Tibial nerve (tissue), 4 donors: ENCODE results near the gene SMAD7. TPM values are rescaled to one million over a fixed set of nuclear protein-coding genes. Genes with fewer than 3 reads are reported as not detected.
A peak's percentile ranks its signal among the peaks of the same experiment; 100 is the strongest.

Experiments used
- DNase-seq, 2 donors: peaks; one replicate each; pipeline ENCODE4 v3.0.0-alpha.2; 2019; ENCODE audit warnings: low spot score in 2 of 2
- H3K27ac ChIP-seq, 4 donors: fragments of 200-600 bp; sonication (generic) in 3 of 4; one replicate each; pipeline ENCODE4 v1.5.1; 2017 to 2019; ENCODE audit warnings: mild to moderate bottlenecking in 1 of 4
- H3K27me3 ChIP-seq, 2 donors: fragments of 200-600 bp; sonication (generic) in 1 of 2; one replicate each; pipeline versions ENCODE4 v1.5.1 to v1.6.0; 2017 to 2019
- H3K36me3 ChIP-seq, 3 donors: fragments of 200-600 bp; sonication (generic); one replicate each; pipeline ENCODE4 v1.5.1; 2018 to 2019
- H3K4me1 ChIP-seq, 4 donors: fragments of 200-600 bp; sonication (generic) in 3 of 4; one replicate each; pipeline ENCODE4 v1.5.1; 2017 to 2019
- H3K4me3 ChIP-seq, 4 donors: fragments of 200-600 bp; sonication (generic) in 3 of 4; one replicate each; pipeline ENCODE4 v1.5.1; 2017 to 2019; ENCODE audit warnings: mild to moderate bottlenecking in 1 of 4, moderate library complexity in 1 of 4
- H3K9me3 ChIP-seq, 4 donors: fragments of 200-600 bp; sonication (generic) in 3 of 4; one replicate each; pipeline ENCODE4 v1.5.1; 2017 to 2019
- EP300 ChIP-seq, 2 donors: sonication (generic); formaldehyde crosslinking; IDR thresholded peaks; one replicate each; pipeline ENCODE4 v1.6.1; 2017; ENCODE audit warnings: antibody characterized with exemption in 2 of 2, mild to moderate bottlenecking in 1 of 2
- POLR2A ChIP-seq, 2 donors: fragments of 450-650 bp; IDR thresholded peaks; one replicate each; pipeline ENCODE4 v1.6.1; 2017; ENCODE audit warnings: antibody characterized with exemption in 2 of 2, mild to moderate bottlenecking in 2 of 2, moderate library complexity in 2 of 2
- WGBS, 2 donors: methylation state at CpG; one replicate each; pipeline ENCODE4 v1.1.5; 2018; 5-methylcytosine and 5-hydroxymethylcytosine counted together
- total RNA-seq, 4 donors: library from RNA; depleted of rRNA; stranded (reverse); fragments of >200 nt; gene quantifications; one replicate each; pipeline ENCODE4 v1.1.0, GENCODE V29; 2016
- TF ChIP-seq, protein P1 (sequence below), 5 experiments: fragments of 200-600 bp in 3 of 5; fragments of 450-650 bp in 2 of 5; sonication (generic) in 3 of 5; IDR thresholded peaks; one replicate each; pipeline ENCODE4 v1.5.1; 2016 to 2019; ENCODE audit warnings: antibody characterized with exemption in 5 of 5, mild to moderate bottlenecking in 3 of 5, moderate library complexity in 2 of 5

SMAD7 gene
- total RNA-seq, 4 donors from 2014 or later = 34.3 to 56.8 (median 35.6) TPM

DNA sequence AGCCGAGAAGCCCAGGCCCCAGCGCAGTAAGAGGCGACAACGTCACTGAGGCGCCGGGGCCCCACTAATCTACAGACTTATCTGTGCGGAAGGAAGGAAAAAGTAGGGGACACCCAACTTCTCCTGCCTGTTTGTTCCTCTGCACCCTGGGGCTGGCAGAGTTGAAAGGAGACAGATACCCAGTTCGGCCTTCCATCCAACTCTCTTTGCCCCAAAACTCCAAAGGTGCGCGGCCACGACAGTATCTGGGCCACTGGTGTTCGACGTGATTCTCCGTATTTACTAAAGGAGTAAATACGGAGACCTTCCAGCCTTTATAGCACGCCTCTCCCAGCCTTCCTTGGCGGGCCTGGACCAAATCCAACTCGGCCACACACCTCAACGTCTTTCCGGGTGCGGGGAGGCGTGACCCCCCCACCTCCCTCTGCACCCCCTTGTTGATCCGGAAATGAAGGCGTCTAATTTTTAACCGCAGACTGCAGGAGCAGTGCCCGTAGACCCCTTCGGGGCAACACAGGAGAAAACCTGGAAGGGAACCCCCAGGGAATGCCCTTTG lies 1.6 kb downstream of the SMAD7 start:
- Histone ChIP-seq H3K27me3 (no peaks in the 10 kb centered on the region), H3K4me3 (peak overlapping the region; percentile 64 to 83 (median 74)), H3K27ac (peak overlapping the region in 3 of 4 donors; percentile 81 to 95 (median 85)), H3K9me3 (no peaks in the 10 kb centered on the region), H3K36me3 (peaks cover 0 to 9% (median 0%) of the 10 kb centered on the region in 3 donors), H3K4me1 (peaks cover 0 to 67% (median 32%) of the 10 kb centered on the region in 4 donors)
- TF ChIP-seq EP300 (IDR thresholded peaks at IDR 0.05) = no peak
- TF ChIP-seq, protein P1, sequence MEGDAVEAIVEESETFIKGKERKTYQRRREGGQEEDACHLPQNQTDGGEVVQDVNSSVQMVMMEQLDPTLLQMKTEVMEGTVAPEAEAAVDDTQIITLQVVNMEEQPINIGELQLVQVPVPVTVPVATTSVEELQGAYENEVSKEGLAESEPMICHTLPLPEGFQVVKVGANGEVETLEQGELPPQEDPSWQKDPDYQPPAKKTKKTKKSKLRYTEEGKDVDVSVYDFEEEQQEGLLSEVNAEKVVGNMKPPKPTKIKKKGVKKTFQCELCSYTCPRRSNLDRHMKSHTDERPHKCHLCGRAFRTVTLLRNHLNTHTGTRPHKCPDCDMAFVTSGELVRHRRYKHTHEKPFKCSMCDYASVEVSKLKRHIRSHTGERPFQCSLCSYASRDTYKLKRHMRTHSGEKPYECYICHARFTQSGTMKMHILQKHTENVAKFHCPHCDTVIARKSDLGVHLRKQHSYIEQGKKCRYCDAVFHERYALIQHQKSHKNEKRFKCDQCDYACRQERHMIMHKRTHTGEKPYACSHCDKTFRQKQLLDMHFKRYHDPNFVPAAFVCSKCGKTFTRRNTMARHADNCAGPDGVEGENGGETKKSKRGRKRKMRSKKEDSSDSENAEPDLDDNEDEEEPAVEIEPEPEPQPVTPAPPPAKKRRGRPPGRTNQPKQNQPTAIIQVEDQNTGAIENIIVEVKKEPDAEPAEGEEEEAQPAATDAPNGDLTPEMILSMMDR (IDR thresholded peaks at IDR 0.05) = no peak
- TF ChIP-seq POLR2A (IDR thresholded peaks at IDR 0.05) = no peak
- 7% methylated on average over 27 of the region's 27 CpGs for WGBS, 2 donors
- peak in 1 of 2 donors; percentile 29 for DNase-seq

DNA sequence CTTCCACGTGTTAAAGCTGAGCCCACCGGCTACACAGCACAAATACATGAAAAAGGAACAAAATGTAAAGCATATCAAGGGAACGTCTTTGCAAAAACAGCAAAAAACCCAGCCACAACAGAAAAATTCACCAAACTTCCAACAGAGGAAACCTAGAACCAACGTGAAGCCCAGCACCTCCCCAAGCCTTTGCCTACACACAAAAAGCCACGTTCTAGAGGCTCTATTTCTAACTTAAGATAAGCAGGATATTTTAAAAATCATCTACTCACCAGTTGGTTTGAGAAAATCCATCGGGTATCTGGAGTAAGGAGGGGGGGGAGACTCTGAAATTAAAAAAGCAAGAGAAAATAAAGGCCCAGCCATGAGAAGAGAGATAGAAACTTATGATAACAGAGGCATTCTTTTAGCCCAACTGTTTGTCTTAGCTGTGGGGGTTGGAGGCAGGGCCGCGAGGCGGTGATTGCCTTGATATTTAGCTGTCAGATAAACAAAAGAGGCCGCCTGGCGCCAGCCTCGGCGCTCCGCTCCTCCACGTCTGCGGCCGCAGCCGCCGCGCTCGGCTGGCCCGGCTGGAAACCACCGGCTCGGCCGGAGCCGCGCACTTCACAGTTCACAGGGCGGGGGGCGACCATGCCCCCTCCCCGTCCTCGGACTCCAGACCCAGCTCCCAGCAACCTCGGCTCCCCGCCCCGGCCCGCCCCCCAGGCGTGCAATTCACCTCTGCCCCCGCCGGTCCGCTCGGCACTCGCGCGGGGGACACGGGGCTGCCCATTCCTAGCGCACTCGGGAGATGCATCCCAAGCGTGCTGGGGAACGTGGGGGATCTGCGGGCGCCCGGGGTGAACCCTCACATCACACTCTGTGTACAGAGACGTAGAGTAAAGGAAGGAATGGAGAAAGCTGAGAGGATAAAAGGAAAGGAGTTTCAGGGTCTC lies 2.4 kb downstream of the SMAD7 start:
- Histone ChIP-seq H3K36me3 (peaks cover 0 to 9% (median 0%) of the 10 kb centered on the region in 3 donors), H3K4me1 (peaks cover 0 to 71% (median 36%) of the 10 kb centered on the region in 4 donors), H3K9me3 (no peaks in the 10 kb centered on the region), H3K27me3 (no peaks in the 10 kb centered on the region), H3K27ac (peak overlapping the region; percentile 50 to 95 (median 83)), H3K4me3 (peak overlapping the region; percentile 64 to 83 (median 74))
- 4 to 9% methylated on average over 21 to 52 of the region's 52 CpGs for WGBS, 2 donors
- DNase-seq = no peak
- TF ChIP-seq, protein P1 (IDR thresholded peaks at IDR 0.05) = no peak
- TF ChIP-seq POLR2A (IDR thresholded peaks at IDR 0.05) (no peak), EP300 (IDR thresholded peaks at IDR 0.05) (peak in 1 of 2 donors; percentile 4)

DNA sequence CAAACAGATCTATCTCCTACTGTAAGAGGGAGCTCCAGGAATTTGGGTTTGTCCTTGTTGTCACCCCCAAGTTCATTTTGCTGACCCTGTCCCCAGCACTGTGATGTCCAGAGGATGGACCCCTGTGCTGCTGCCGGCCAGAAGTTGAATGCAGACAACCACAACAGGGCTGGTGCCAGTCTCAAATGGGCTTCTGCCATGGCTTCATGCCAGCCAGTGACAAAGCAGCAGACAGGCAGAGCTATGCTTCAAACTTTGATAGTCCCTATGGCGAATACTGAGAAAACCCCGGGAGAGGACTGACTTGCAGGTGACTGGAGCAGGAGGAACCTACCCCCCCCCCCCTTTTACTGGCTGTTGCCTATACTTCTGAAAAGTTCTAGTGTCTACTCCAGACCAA lies 3.2 kb downstream of the SMAD7 start:
- peaks cover 0 to 9% (median 0%) of the 10 kb centered on the region in 3 donors for H3K36me3 ChIP-seq
- H3K4me1 ChIP-seq = peaks cover 0 to 71% (median 40%) of the 10 kb centered on the region in 4 donors
- H3K4me3 ChIP-seq = peak overlapping the region; percentile 64 to 83 (median 74)
- no peaks in the 10 kb centered on the region for H3K9me3 ChIP-seq
- WGBS, 2 donors = 53 to 63% methylated on average over 3 of the region's 3 CpGs
- TF ChIP-seq, protein P1 (IDR thresholded peaks at IDR 0.05) = no peak
- TF ChIP-seq POLR2A (IDR thresholded peaks at IDR 0.05) (no peak), EP300 (IDR thresholded peaks at IDR 0.05) (no peak)
- H3K27ac ChIP-seq = peak overlapping the region; percentile 50 to 95 (median 83)
- H3K27me3 ChIP-seq = no peaks in the 10 kb centered on the region
- DNase-seq = no peak

DNA sequence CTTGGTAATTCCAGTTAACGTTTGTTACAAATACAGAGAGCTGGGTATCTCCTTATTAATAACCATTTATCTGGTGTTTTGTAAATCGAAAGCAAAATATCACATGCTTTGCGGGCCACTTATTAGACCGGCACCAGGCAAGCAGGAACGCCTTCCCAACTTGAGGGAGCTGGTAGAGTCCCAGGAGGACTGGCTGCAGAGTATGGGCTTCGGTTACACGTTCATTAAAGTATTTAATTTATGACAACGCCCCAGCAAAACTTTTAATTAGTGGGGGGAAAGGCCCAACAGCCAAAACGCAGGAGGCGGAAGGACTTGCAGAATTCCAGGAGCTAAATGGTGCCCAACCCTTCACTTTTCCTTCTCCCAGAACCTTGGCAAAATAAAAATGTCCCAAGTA lies 3.7 kb downstream of the SMAD7 start:
- peaks cover 0 to 74% (median 44%) of the 10 kb centered on the region in 4 donors for H3K4me1 ChIP-seq
- peaks cover 0 to 13% (median 0%) of the 10 kb centered on the region in 3 donors for H3K36me3 ChIP-seq
- DNase-seq = no peak
- no peaks in the 10 kb centered on the region for H3K27me3 ChIP-seq
- TF ChIP-seq EP300 (IDR thresholded peaks at IDR 0.05) (no peak), POLR2A (IDR thresholded peaks at IDR 0.05) (no peak)
- TF ChIP-seq, protein P1 (IDR thresholded peaks at IDR 0.05) = no peak
- peak overlapping the region in 2 of 4 donors; percentile 81 to 95 for H3K27ac ChIP-seq
- H3K9me3 ChIP-seq = no peaks in the 10 kb centered on the region
- 50 to 63% methylated on average over 10 of the region's 10 CpGs for WGBS, 2 donors
- H3K4me3 ChIP-seq = peak overlapping the region; percentile 12 to 83 (median 71)
